ENCODE measurements around the gene PILRB. TPM values are rescaled to one million over a fixed set of nuclear protein-coding genes. Genes with fewer than 3 reads are reported as not detected.

Gene PILRB
- total RNA-seq, 1 experiment from 2014 or later, result 50.1 TPM

DNA sequence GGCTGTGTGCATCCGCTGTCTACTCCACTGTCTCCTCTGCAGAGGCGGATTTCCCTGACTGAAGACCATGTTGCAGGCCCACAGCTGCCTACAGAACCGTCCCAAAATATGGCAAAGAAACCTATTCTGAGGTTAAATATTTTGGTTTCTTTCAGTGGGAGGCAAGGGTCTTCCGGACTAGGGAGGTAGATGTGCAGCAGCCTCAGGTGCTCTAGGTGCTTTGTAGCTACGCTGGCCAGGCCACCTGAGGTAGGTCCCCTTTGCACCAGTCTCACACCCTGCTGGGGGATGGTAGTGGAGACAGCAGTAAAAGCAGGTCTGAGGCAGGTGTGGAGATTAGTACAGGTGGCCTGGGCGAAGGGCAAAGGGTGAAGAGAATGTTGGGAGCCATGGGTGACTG is 8.2 kb upstream of the PILRB start:
- Histone ChIP-seq H3T11ph (ENCODE audit: low read length) (no peak overlapping the region), H2BK15ac (ENCODE audit: low read depth, low read length) (no peak overlapping the region), H4K91ac (ENCODE audit: insufficient read length, low read depth, low read length) (no peak overlapping the region), H2BK5ac (ENCODE audit: insufficient read length, low read length) (no peak overlapping the region), H2BK20ac (ENCODE audit: low read depth, low read length, poor library complexity, severe bottlenecking) (no peak overlapping the region), H3K56ac (ENCODE audit: insufficient read length, low read depth, low read length) (no peak overlapping the region), H3K23ac (ENCODE audit: insufficient read length, low read depth, low read length) (no peak overlapping the region), H2AFZ (ENCODE audit: low read length) (no peak overlapping the region), H3K4me1 (ENCODE audit: insufficient read depth, low read length) (no peaks in the 10 kb centered on the region), H4K20me1 (ENCODE audit: control insufficient read depth, insufficient read depth, insufficient read length) (no peaks in the 10 kb centered on the region), H3K79me2 (ENCODE audit: insufficient read depth, low read length) (no peaks in the 10 kb centered on the region), H2BK12ac (ENCODE audit: insufficient read length, low read depth, low read length) (no peak overlapping the region), H3K23me2 (ENCODE audit: insufficient read length, low read depth, low read length, poor library complexity, severe bottlenecking) (no peaks in the 10 kb centered on the region), H3K18ac (ENCODE audit: insufficient read length, low read depth, low read length) (no peak overlapping the region), H3K4ac (ENCODE audit: low read depth, low read length) (no peak overlapping the region), H3K27ac (ENCODE audit: insufficient read length, low read depth, low read length) (no peak overlapping the region), H3K14ac (ENCODE audit: insufficient read depth, low read length) (no peak overlapping the region), H2AK5ac (ENCODE audit: insufficient read length, low read length) (no peak overlapping the region), H4K8ac (replicated peaks; ENCODE audit: insufficient read length, low read depth, low read length) (no peak overlapping the region), H3K4me2 (ENCODE audit: insufficient read depth, insufficient read length, low read length) (no peak overlapping the region), H3K27me3 (ENCODE audit: insufficient read depth, low read length) (no peaks in the 10 kb centered on the region), H3K79me1 (ENCODE audit: insufficient read depth, low read depth, low read length, poor library complexity, severe bottlenecking) (no peaks in the 10 kb centered on the region), H3K9ac (ENCODE audit: extremely low read depth, insufficient read length, low read length) (no peak overlapping the region), H3K9me3 (ENCODE audit: control insufficient read depth, low read depth, low read length) (no peaks in the 10 kb centered on the region), H2BK120ac (ENCODE audit: low read depth, low read length, poor library complexity, severe bottlenecking) (no peak overlapping the region), H4K5ac (ENCODE audit: insufficient read length, low read depth, low read length) (no peak overlapping the region)
- Mint-ChIP-seq H3K9me3 (no peaks in the 10 kb centered on the region), H3K4me3 (no peak overlapping the region), H3K36me3 (ENCODE audit: insufficient read depth in 1 of 3, low read depth in 3 of 3) (peaks cover 43 to 80% (median 75%) of the 10 kb centered on the region in 3 experiments; a peak in 6 of 7 replicates), H3K27me3 (ENCODE audit: low read depth) (no peaks in the 10 kb centered on the region), H3K4me1 (peaks cover under 1 to 2% of the 10 kb centered on the region in 2 experiments; a peak in 2 of 4 replicates), H3K27ac (peak overlapping the region in 2 of 3 experiments; percentile 69 to 81; a peak in 3 of 7 replicates)
- WGBS (ENCODE audit: extremely low coverage, insufficient read length, low lambda C conversion rate), result no CpG with 5 or more reads among the region's 6 CpGs
- no peak for DNase-seq
- no peak for TF ChIP-seq CTCF (conservative IDR thresholded peaks at IDR 0.05)

Measured in H9 (cell line).